NCI-H2227 treated with DMSO at 0.1 percent for 48 hours (cell line): ENCODE data around the gene CDK6.

Experiments used
- DNase-seq: peaks from one replicate; lab custom pipeline; 2025; lab: John Stamatoyannopoulos, UW

Gene CDK6

GRCh38 chr7:92736870-92737269, 99.5 kb downstream of the CDK6 start:
- DNase-seq = no peak

GRCh38 chr7:92735707-92736106, 100.7 kb downstream of the CDK6 start:
- no peak for DNase-seq

GRCh38 chr7:92732316-92733036, 103.9 kb downstream of the CDK6 start:
- no peak for DNase-seq

GRCh38 chr7:92731335-92732063, 104.9 kb downstream of the CDK6 start:
- DNase-seq = no peak

- no peak for DNase-seq
Observed at GRCh38 chr7:92730808-92731207, 105.6 kb downstream of the CDK6 start.

- DNase-seq = no peak
Observed at GRCh38 chr7:92729751-92730150, 106.6 kb downstream of the CDK6 start.

GRCh38 chr7:92729172-92729571, 107.2 kb downstream of the CDK6 start:
- no peak for DNase-seq

- DNase-seq = no peak
Observed at GRCh38 chr7:92727755-92728154, 108.6 kb downstream of the CDK6 start.

- DNase-seq = no peak
Observed at GRCh38 chr7:92725161-92725925, 111.0 kb downstream of the CDK6 start.

GRCh38 chr7:92723943-92724342, 112.4 kb downstream of the CDK6 start:
- DNase-seq = no peak

- DNase-seq = no peak
Observed at GRCh38 chr7:92723205-92723604, 113.2 kb downstream of the CDK6 start.

- no peak for DNase-seq
Observed at GRCh38 chr7:92722541-92722940, 113.8 kb downstream of the CDK6 start.

GRCh38 chr7:92720604-92721350, 115.6 kb downstream of the CDK6 start:
- DNase-seq = no peak

GRCh38 chr7:92717993-92718716, 118.2 kb downstream of the CDK6 start:
- DNase-seq = peak; percentile 54

GRCh38 chr7:92717623-92717992, 118.8 kb downstream of the CDK6 start:
- no peak for DNase-seq

GRCh38 chr7:92716825-92717580, 119.4 kb downstream of the CDK6 start:
- no peak for DNase-seq

GRCh38 chr7:92715963-92716362, 120.4 kb downstream of the CDK6 start:
- DNase-seq = no peak

GRCh38 chr7:92714767-92715166, 121.6 kb downstream of the CDK6 start:
- no peak for DNase-seq

- no peak for DNase-seq
Observed at GRCh38 chr7:92714280-92714679, 122.1 kb downstream of the CDK6 start.

- no peak for DNase-seq
Observed at GRCh38 chr7:92709912-92710311, 126.5 kb downstream of the CDK6 start.

GRCh38 chr7:92709150-92709549, 127.2 kb downstream of the CDK6 start:
- DNase-seq = no peak
